Thoracic aorta (tissue), 2 donors: Measurements from ENCODE around the gene PIP5KL1. TPM values are rescaled to one million over a fixed set of nuclear protein-coding genes. Genes with fewer than 3 reads are reported as not detected.

Experiments
- ATAC-seq: fragments of 150-250 bp; one replicate; pipeline ENCODE4 v1.8.0; 2017; ENCODE audit warnings: low read depth; ENCODE audit not compliant: insufficient number of reproducible peaks, low FRiP score
- DNase-seq: peaks from one replicate; pipeline ENCODE4 v3.0.0-alpha.2; 2020; ENCODE audit warnings: low spot score
- H3K27ac ChIP-seq, 2 donors: fragments of 200-600 bp; sonication (generic); 1 replicate in 1 of 2; 2 replicates in 1 of 2; pipeline ENCODE4 v1.5.1; 2016; ENCODE audit warnings: mild to moderate bottlenecking in 2 of 2, moderate library complexity in 2 of 2
- H3K27me3 ChIP-seq: fragments of 200-600 bp; sonication (generic); replicated peaks from 2 replicates; pipeline ENCODE4 v1.6.0; 2016; ENCODE audit warnings: mild to moderate bottlenecking; ENCODE audit not compliant: insufficient read depth
- H3K36me3 ChIP-seq: fragments of 200-600 bp; sonication (generic); one replicate; pipeline ENCODE4 v1.5.1; 2016
- H3K4me1 ChIP-seq, 2 donors: fragments of 200-600 bp; sonication (generic); 1 replicate in 1 of 2; 2 replicates in 1 of 2; pipeline versions ENCODE4 v1.5.1 to v1.6.0; 2016; ENCODE audit warnings: low read depth in 2 of 2, mild to moderate bottlenecking in 1 of 2; ENCODE audit not compliant: control insufficient read depth in 1 of 2
- H3K4me3 ChIP-seq: fragments of 200-600 bp; sonication (generic); 2 replicates; pipeline ENCODE4 v1.5.1; 2016; ENCODE audit warnings: mild to moderate bottlenecking
- H3K9me3 ChIP-seq: fragments of 200-600 bp; sonication (generic); 2 replicates; pipeline ENCODE4 v1.5.1; 2016
- total RNA-seq, 2 donors: library from RNA; depleted of rRNA; stranded (reverse); fragments of >200 nt; gene quantifications; one replicate each; pipeline versions ENCODE4 v1.1.0 to v1.2.3, GENCODE V29; 2016
- TF ChIP-seq, protein P1 (sequence below): fragments of 200-600 bp; sonication (generic); IDR thresholded peaks from one replicate; pipeline ENCODE4 v1.5.1; 2019; ENCODE audit warnings: antibody characterized with exemption

Gene PIP5KL1
- total RNA-seq, 2 donors from 2014 or later: 6.0 to 8.8 TPM

DNA sequence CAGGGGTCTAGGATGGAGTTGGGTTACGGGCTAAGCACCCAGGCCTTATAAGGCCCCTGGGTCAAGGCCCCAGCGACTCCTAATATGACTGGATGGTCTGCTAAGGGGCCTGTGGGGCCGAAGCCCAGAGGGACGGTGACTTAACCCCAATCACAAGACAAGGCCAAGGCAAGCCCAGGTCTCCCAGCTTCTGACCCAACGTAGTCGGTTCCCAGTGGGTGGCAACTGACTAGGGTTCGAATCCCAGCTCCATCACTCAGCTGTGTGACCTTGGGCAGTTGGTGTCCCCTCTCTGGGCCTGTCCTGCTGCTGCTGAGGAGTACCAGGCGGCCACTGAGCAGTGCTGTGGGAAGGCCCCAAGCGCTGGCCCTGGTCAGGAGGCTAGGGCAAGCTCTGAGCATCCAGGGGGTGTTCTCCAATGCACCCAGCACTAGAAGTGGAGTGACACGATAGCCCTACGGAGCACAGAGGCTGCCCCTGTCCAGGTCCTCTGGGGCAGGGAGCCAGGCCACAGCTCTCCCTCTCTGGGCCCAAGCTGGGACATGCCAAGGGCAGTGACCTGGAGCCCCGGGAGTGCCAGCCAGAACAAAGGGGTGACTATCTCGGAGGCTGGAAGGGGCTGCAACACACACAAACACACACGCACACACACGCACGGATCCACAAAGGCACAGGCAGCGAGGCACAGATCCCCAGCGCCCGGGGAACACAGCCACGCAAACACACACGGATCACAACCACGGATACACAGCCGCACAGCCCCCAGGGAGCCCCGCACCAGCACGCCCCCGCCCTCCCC, 53.6 kb downstream of the PIP5KL1 start:
- no peaks in the 10 kb centered on the region for H3K9me3 ChIP-seq
- H3K27me3 ChIP-seq: no peaks in the 10 kb centered on the region
- peak overlapping the region; percentile 80 for H3K4me3 ChIP-seq
- H3K27ac ChIP-seq: peak overlapping the region; percentile 63 to 75
- ATAC-seq (no peak), DNase-seq (no peak)
- peaks cover 27 to 51% of the 10 kb centered on the region in 2 donors for H3K4me1 ChIP-seq
- TF ChIP-seq, protein P1, sequence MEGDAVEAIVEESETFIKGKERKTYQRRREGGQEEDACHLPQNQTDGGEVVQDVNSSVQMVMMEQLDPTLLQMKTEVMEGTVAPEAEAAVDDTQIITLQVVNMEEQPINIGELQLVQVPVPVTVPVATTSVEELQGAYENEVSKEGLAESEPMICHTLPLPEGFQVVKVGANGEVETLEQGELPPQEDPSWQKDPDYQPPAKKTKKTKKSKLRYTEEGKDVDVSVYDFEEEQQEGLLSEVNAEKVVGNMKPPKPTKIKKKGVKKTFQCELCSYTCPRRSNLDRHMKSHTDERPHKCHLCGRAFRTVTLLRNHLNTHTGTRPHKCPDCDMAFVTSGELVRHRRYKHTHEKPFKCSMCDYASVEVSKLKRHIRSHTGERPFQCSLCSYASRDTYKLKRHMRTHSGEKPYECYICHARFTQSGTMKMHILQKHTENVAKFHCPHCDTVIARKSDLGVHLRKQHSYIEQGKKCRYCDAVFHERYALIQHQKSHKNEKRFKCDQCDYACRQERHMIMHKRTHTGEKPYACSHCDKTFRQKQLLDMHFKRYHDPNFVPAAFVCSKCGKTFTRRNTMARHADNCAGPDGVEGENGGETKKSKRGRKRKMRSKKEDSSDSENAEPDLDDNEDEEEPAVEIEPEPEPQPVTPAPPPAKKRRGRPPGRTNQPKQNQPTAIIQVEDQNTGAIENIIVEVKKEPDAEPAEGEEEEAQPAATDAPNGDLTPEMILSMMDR: no peak
- peaks cover 4% of the 10 kb centered on the region for H3K36me3 ChIP-seq

DNA sequence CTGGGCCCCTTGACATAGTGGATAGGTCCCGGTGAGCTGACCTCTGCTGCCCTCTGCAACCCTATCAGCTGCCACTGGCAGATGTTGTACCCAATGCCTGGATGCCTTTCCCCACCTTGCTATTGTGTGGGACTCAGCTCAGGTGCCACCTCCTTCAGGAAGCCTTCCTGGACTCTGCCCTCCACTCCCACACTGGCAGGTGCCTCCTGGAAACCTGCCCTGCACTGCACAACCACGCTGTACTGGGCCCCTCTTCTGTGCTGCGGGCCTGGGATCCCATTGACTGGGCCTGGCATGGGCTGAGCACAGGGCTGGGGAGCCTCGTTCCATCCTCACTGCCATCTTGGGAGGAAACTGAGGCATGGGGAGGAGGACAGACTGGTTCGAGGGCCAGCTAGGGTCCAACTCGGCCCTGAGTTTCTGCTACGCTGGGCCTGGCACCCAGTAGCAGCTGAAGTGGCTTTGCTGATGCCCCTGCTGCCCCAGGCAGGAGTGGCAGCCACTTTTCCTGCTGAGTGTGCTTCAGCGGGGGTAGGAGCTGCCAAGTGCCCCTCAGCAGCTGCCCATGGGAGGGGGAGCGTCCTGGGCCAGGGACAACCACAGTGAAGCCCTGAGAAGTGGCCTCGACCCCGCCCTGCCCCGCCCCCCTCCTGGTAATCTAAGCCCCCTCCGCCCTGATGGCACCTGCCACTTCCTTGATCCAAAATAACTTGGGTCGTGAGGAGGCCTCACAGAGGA, 54.4 kb downstream of the PIP5KL1 start:
- peak overlapping the region; percentile 80 for H3K4me3 ChIP-seq
- peaks cover 11% of the 10 kb centered on the region for H3K36me3 ChIP-seq
- TF ChIP-seq, protein P1: no peak
- peaks cover 27 to 51% of the 10 kb centered on the region in 2 donors for H3K4me1 ChIP-seq
- no peaks in the 10 kb centered on the region for H3K27me3 ChIP-seq
- peak overlapping the region; percentile 63 to 75 for H3K27ac ChIP-seq
- no peaks in the 10 kb centered on the region for H3K9me3 ChIP-seq
- DNase-seq (no peak), ATAC-seq (no peak)

DNA sequence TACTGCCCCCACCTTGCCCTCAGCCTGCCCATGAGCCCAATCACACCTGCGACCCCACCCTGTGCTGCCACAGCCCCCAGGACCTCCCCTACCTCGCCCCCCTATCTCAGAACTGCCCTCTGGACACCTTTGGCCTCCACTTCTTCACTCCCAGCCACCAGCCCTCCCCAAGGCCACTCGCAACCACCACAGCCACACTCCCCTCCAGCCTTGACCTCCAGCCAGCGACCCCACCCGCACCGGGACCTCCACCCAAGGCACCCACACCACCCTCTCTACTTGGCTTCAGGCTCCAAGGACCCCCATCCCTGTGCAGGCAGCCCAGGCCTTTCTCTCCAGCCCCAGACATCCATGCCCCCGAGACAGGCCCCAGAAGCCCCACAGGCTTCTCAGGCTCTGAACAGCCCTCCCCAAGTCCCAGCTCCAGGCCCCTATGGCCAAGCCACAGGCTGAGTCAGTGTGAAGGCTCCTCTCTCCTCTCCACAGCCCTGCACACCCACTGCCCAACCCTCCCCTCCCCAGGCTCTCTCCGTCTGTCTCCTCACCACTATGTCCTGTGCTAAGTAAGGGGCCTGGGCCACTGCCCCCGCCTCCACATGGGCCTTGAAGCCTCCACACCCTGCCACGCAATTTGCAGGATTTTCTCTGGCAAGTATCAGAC, 55.1 kb downstream of the PIP5KL1 start:
- Histone ChIP-seq H3K36me3 (peaks cover 16% of the 10 kb centered on the region), H3K4me1 (peaks cover 27 to 51% of the 10 kb centered on the region in 2 donors), H3K9me3 (no peaks in the 10 kb centered on the region), H3K27me3 (no peaks in the 10 kb centered on the region), H3K4me3 (peak overlapping the region; percentile 80), H3K27ac (peak overlapping the region; percentile 5 to 75)
- ATAC-seq: no peak
- no peak for DNase-seq
- TF ChIP-seq, protein P1: no peak

DNA sequence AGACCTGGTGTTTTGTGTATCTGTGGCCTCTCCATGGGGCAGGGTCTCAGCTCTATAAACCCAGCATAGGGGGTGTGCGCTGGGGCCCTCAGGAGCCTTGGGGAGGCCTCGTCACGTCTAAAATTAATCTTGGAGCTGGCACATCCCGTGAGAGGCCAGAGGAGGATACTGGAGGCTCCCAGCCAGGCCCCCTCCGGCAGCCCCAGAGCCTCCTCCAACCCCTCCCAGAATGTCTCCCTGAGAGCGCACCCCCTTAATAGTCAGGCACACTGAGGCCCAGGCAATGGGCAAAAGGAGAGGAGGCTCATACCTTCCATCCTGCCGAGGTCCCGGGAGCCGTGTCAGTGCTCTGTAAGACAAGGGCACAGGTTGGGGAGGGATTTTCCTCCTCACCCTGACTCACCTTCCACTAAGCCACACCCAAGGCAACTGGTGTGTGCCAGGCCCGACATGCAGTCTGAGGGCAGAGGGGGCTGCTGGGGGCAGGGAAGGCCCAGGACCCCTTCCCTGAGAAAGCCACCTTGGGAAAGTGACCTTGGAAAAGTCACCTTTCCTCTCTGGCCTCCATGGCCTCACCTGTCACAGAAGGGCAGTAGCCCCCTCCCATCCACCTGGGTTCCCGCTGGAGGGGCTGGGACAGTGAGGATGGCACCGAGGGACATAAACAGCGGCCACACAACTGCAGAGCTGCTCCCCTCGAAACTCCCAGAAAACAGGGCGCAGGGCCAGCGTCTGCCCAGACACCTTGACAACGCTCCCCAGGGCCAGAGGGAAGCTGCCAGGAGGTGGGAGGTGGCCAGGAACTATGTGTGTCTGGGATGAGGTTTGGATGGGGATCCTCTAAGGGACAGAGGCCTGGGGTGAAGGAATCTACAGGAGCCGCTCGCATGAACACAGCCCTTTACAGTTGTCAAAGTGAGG, 56.0 kb downstream of the PIP5KL1 start:
- Histone ChIP-seq H3K9me3 (no peaks in the 10 kb centered on the region), H3K4me3 (peak overlapping the region; percentile 46), H3K27me3 (no peaks in the 10 kb centered on the region), H3K27ac (peak overlapping the region; percentile 52 to 75), H3K36me3 (peaks cover 16% of the 10 kb centered on the region), H3K4me1 (peaks cover 27 to 55% of the 10 kb centered on the region in 2 donors)
- TF ChIP-seq, protein P1: no peak
- DNase-seq: no peak
- no peak for ATAC-seq
